ENCODE measurements around the gene EXOSC2. TPM values are rescaled to one million over a fixed set of nuclear protein-coding genes. Genes with fewer than 3 reads are reported as not detected.

The EXOSC2 gene
- total and polyA plus RNA-seq, 2 of the 13 experiments (the other 11 are each of a cell fraction or from before 2014, with no cell fraction given): 27.5 to 63.8 TPM

GRCh38 chr9:130693426-130694191 is at the start of gene EXOSC2 (continued):
- TF ChIP-seq PAXIP1 (CRISPR knock-in tag; conservative IDR thresholded peaks at IDR 0.05): peak; percentile 19; the same call in 1 of the 2 replicates
- TF ChIP-seq TOE1 (CRISPR knock-in tag; IDR thresholded peaks at IDR 0.05): no peak
- TF ChIP-seq PAWR (CRISPR knock-in tag; IDR thresholded peaks at IDR 0.05; ENCODE audit: borderline replicate concordance): no peak
- TF ChIP-seq MAFK (conservative IDR thresholded peaks at IDR 0.05 in 1 of 2, IDR thresholded peaks at IDR 0.05 in 1 of 2; ENCODE audit: low read length in 2 of 2): no peak
- 0 out of 2 replicates have a peak, but pooled peaks have one; percentile 53 for TF ChIP-seq TOPORS (CRISPR knock-in tag; IDR thresholded peaks at IDR 0.05)
- no peak for TF ChIP-seq FUBP1 (CRISPR knock-in tag; IDR thresholded peaks at IDR 0.05; ENCODE audit: borderline replicate concordance)
- 0 out of 2 replicates have a peak, but pooled peaks have one; percentile 50 for TF ChIP-seq MLLT10 (CRISPR knock-in tag; IDR thresholded peaks at IDR 0.05)
- no peak for TF ChIP-seq ATRX (CRISPR knock-in tag; IDR thresholded peaks at IDR 0.05; ENCODE audit: borderline replicate concordance)
- TF ChIP-seq ZKSCAN8 (CRISPR knock-in tag; IDR thresholded peaks at IDR 0.05; ENCODE audit: borderline replicate concordance): no peak
- TF ChIP-seq ZBTB34 (CRISPR knock-in tag; IDR thresholded peaks at IDR 0.05): no peak
- no peak for TF ChIP-seq ZBTB38 (CRISPR knock-in tag; IDR thresholded peaks at IDR 0.05)
